Esophagus muscularis mucosa (tissue), 3 donors: ENCODE results near the gene GPR62.

Source experiments
- POLR2A ChIP-seq: fragments of 450-650 bp; IDR thresholded peaks from one replicate; pipeline ENCODE4 v1.6.1; 2017; ENCODE audit warnings: antibody characterized with exemption, moderate library complexity, mild to moderate bottlenecking, low read depth
- TF ChIP-seq, protein P1 (sequence below), 3 experiments: fragments of 200-600 bp in 2 of 3; fragments of 450-650 bp in 1 of 3; sonication (generic) in 2 of 3; IDR thresholded peaks; one replicate each; pipeline ENCODE4 v1.5.1; 2017 to 2019; ENCODE audit warnings: antibody characterized with exemption in 3 of 3, mild to moderate bottlenecking in 2 of 3, moderate library complexity in 1 of 3

DNA sequence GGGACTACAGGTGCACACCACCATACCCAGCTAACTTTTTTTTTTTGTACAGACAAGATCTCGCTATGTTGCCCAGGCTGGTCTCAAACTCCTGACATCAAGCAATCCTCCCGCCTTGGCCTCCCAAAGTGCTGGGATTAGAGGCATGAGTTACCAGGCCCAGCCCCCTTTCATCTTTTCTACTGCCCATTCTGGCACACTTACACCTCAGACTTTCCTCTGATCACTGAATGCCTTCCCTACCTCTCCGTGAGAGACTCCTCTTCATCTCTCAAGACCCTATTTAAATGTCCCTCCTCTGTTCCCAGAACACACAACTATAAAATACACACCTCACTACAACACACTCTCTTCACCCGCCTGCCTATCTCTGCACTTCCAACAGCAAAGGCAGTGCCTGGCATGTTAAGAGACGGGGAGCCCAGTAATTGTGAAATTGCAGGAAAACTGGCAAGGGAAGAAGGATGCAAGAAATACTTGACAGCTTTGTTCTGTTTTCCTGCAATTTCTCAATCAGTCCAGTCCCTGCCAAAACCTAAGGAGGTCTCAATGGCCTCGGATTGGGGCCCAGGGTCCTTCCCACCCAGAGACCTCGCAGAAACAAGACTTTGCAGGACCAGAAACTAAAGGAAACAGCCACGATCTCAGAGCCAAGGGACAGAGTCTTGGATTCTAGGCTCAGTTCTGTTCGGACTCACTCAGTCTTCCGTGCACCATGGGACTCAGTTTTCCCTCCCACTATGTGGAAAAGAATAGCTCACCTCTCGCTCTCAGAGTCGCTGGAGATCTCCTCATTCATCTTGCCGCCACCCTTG lies 14.3 kb upstream of the GPR62 start:
- TF ChIP-seq, protein P1, sequence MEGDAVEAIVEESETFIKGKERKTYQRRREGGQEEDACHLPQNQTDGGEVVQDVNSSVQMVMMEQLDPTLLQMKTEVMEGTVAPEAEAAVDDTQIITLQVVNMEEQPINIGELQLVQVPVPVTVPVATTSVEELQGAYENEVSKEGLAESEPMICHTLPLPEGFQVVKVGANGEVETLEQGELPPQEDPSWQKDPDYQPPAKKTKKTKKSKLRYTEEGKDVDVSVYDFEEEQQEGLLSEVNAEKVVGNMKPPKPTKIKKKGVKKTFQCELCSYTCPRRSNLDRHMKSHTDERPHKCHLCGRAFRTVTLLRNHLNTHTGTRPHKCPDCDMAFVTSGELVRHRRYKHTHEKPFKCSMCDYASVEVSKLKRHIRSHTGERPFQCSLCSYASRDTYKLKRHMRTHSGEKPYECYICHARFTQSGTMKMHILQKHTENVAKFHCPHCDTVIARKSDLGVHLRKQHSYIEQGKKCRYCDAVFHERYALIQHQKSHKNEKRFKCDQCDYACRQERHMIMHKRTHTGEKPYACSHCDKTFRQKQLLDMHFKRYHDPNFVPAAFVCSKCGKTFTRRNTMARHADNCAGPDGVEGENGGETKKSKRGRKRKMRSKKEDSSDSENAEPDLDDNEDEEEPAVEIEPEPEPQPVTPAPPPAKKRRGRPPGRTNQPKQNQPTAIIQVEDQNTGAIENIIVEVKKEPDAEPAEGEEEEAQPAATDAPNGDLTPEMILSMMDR (IDR thresholded peaks at IDR 0.05): no peak
- no peak for TF ChIP-seq POLR2A
